Activated CD4-positive, alpha-beta T cell treated with anti-CD3 and anti-CD28 coated beads, Interleukin-2, amount 50 U/mL, for 24 hours (primary cell): ENCODE results near the gene CRACR2A.

Experiments used
- DNase-seq, 2 donors: peaks; one replicate each; pipeline ENCODE4 v3.0.0-alpha.2; 2020; ENCODE audit warnings: low read depth in 1 of 2, low spot score in 1 of 2

CRACR2A gene

GRCh38 chr12:3685830-3686229 is 67.1 kb downstream of the CRACR2A start:
- DNase-seq: no peak

- DNase-seq: no peak
Measured at GRCh38 chr12:3684449-3685051, 68.4 kb downstream of the CRACR2A start.

GRCh38 chr12:3683670-3684069 is 69.2 kb downstream of the CRACR2A start:
- DNase-seq: no peak

GRCh38 chr12:3681595-3682061 is 71.3 kb downstream of the CRACR2A start:
- no peak for DNase-seq

GRCh38 chr12:3680919-3681594 is 71.9 kb downstream of the CRACR2A start:
- DNase-seq: no peak

GRCh38 chr12:3679831-3680230 is 73.1 kb downstream of the CRACR2A start:
- no peak for DNase-seq

- no peak for DNase-seq
Measured at GRCh38 chr12:3677609-3678008, 75.3 kb downstream of the CRACR2A start.

GRCh38 chr12:3673981-3674708 is 78.8 kb downstream of the CRACR2A start:
- DNase-seq: no peak

- DNase-seq: no peak
Measured at GRCh38 chr12:3672113-3672509, 80.8 kb downstream of the CRACR2A start.

- no peak for DNase-seq
Measured at GRCh38 chr12:3671330-3672112, 81.4 kb downstream of the CRACR2A start.

- no peak for DNase-seq
Measured at GRCh38 chr12:3670083-3670620, 82.8 kb downstream of the CRACR2A start.

- DNase-seq: no peak
Measured at GRCh38 chr12:3669594-3669993, 83.3 kb downstream of the CRACR2A start.

- no peak for DNase-seq
Measured at GRCh38 chr12:3668479-3669165, 84.3 kb downstream of the CRACR2A start.

- DNase-seq: no peak
Measured at GRCh38 chr12:3667485-3667884, 85.4 kb downstream of the CRACR2A start.

- DNase-seq: no peak
Measured at GRCh38 chr12:3666441-3666840, 86.5 kb downstream of the CRACR2A start.

- DNase-seq: no peak
Measured at GRCh38 chr12:3662521-3662921, 90.4 kb downstream of the CRACR2A start.

GRCh38 chr12:3661028-3661427 is 91.9 kb downstream of the CRACR2A start:
- DNase-seq: no peak

- DNase-seq: peak in 1 of 2 donors; percentile 3
Measured at GRCh38 chr12:3658327-3659163, 94.4 kb downstream of the CRACR2A start.

GRCh38 chr12:3656946-3657622 is 95.8 kb downstream of the CRACR2A start:
- DNase-seq: no peak
